HepG2 (cell line): Measurements from ENCODE around the gene HSF4. TPM values are rescaled to one million over a fixed set of nuclear protein-coding genes. Genes with fewer than 3 reads are reported as not detected.

ENCODE experiments used
- BCL6 ChIP-seq: IDR thresholded peaks from 2 replicates; pipeline ENCODE4 v1.6.1; 2016; ENCODE audit warnings: missing genetic modification reagents, missing compliant biosample characterization
- CENPT ChIP-seq: sonication (generic); formaldehyde crosslinking; IDR thresholded peaks from 2 replicates; pipeline ENCODE4 v1.8.0; 2022; ENCODE audit warnings: low read depth, mild to moderate bottlenecking, moderate library complexity, missing genetic modification reagents
- ETV6 ChIP-seq: sonication (generic); formaldehyde crosslinking; conservative IDR thresholded peaks from 2 replicates; pipeline ENCODE4 v1.4.0; 2020; ENCODE audit warnings: missing genetic modification reagents
- GFI1 ChIP-seq: sonication (generic); formaldehyde crosslinking; IDR thresholded peaks from 2 replicates; pipeline ENCODE4 v1.5.0; 2020; ENCODE audit warnings: missing genetic modification reagents, mild to moderate bottlenecking, borderline replicate concordance
- GPN1 ChIP-seq: sonication (generic); formaldehyde crosslinking; IDR thresholded peaks from 2 replicates; pipeline ENCODE4 v1.5.1; 2020; ENCODE audit warnings: missing genetic modification reagents, borderline replicate concordance
- KDM4B ChIP-seq: sonication (generic); formaldehyde crosslinking; IDR thresholded peaks from 2 replicates; pipeline ENCODE4 v1.4.0; 2020; ENCODE audit warnings: missing genetic modification reagents
- KMT2B ChIP-seq: IDR thresholded peaks from 2 replicates; pipeline ENCODE4 v1.6.1; 2016; ENCODE audit warnings: missing genetic modification reagents, missing compliant biosample characterization
- MBNL3 ChIP-seq: fragments of 250-450 bp; sonication (Bioruptor Pico); conservative IDR thresholded peaks from 2 replicates; pipeline ENCODE4 v1.8.0; 2022; ENCODE audit warnings: mild to moderate bottlenecking, inconsistent platforms
- SP1 ChIP-seq, 2 experiments: fragments of 450-650 bp in 1 of 2; sonication (generic) in 1 of 2; formaldehyde crosslinking in 1 of 2; IDR thresholded peaks; 2 replicates each; pipeline versions ENCODE4 v1.4.0 to v1.6.1; 2016 to 2020; ENCODE audit warnings: missing genetic modification reagents in 1 of 2
- SRF ChIP-seq: IDR thresholded peaks from 2 replicates; pipeline ENCODE4 v1.6.1; 2011; ENCODE audit warnings: mild to moderate bottlenecking, low read depth, low read length, moderate library complexity
- SRY ChIP-seq: sonication (generic); formaldehyde crosslinking; IDR thresholded peaks from 2 replicates; pipeline ENCODE4 v1.8.0; 2022; ENCODE audit warnings: mild to moderate bottlenecking, missing genetic modification reagents
- YEATS4 ChIP-seq: sonication (generic); formaldehyde crosslinking; IDR thresholded peaks from 2 replicates; pipeline ENCODE4 v1.4.0; 2020; ENCODE audit warnings: missing genetic modification reagents, borderline replicate concordance
- ZKSCAN1 ChIP-seq: fragments of 150-350 bp; IDR thresholded peaks from 2 replicates; pipeline ENCODE4 v1.6.1; 2014; ENCODE audit warnings: low read length
- ZNF121 ChIP-seq: sonication (generic); formaldehyde crosslinking; IDR thresholded peaks from 2 replicates; pipeline ENCODE4 v1.5.0; 2020; ENCODE audit warnings: mild to moderate bottlenecking, missing genetic modification reagents
- ZNF138 ChIP-seq: sonication (generic); formaldehyde crosslinking; IDR thresholded peaks from 2 replicates; pipeline ENCODE4 v1.5.0; 2020; ENCODE audit warnings: mild to moderate bottlenecking, low read depth, missing genetic modification reagents
- ZNF552 ChIP-seq: sonication (generic); formaldehyde crosslinking; IDR thresholded peaks from 2 replicates; pipeline ENCODE4 v1.9.0; 2022; ENCODE audit warnings: missing genetic modification reagents, mild to moderate bottlenecking, borderline replicate concordance
- polyA plus RNA-seq, 8 experiments: library from polyadenylated mRNA; depleted of rRNA in 3 of 8; stranded (reverse) in 7 of 8; unstranded in 1 of 8; fragments of >200 nt; fragmentation: Illumina TruSeq in 4 of 8; extraction: Trizol in 4 of 8; gene quantifications; 2 replicates each; pipeline versions ENCODE4 v1.2.1 to v1.2.3, GENCODE V29; 2011 to 2016; ENCODE audit warnings: low read depth in 4 of 8, missing spikeins in 1 of 8, mixed read lengths in 1 of 8; ENCODE audit not compliant: insufficient read depth in 1 of 8
- total RNA-seq, 5 experiments: library from RNA; depleted of rRNA; stranded (reverse); fragments of >200 nt; fragmentation: Illumina TruSeq; extraction: Trizol; gene quantifications; 2 replicates each; pipeline ENCODE4 v1.2.3, GENCODE V29; 2016; ENCODE audit warnings: low read depth in 1 of 5
- TF ChIP-seq, protein P1 (sequence below): sonication (generic); formaldehyde crosslinking; IDR thresholded peaks from 2 replicates; pipeline ENCODE4 v1.4.0; 2020; ENCODE audit warnings: missing genetic modification reagents, borderline replicate concordance
- TF ChIP-seq, protein P2 (sequence below): IDR thresholded peaks from 2 replicates; pipeline ENCODE4 v1.4.0; 2020; ENCODE audit warnings: mild to moderate bottlenecking, missing genetic modification reagents
- TF ChIP-seq, protein P3 (sequence below): sonication (generic); formaldehyde crosslinking; IDR thresholded peaks from 2 replicates; pipeline ENCODE4 v1.4.0; 2020; ENCODE audit warnings: missing genetic modification reagents, borderline replicate concordance

HSF4 gene
- total and polyA plus RNA-seq, 2 of the 13 experiments (the other 11 are each of a cell fraction or from before 2014, with no cell fraction given): 3.5 to 16.9 TPM

DNA sequence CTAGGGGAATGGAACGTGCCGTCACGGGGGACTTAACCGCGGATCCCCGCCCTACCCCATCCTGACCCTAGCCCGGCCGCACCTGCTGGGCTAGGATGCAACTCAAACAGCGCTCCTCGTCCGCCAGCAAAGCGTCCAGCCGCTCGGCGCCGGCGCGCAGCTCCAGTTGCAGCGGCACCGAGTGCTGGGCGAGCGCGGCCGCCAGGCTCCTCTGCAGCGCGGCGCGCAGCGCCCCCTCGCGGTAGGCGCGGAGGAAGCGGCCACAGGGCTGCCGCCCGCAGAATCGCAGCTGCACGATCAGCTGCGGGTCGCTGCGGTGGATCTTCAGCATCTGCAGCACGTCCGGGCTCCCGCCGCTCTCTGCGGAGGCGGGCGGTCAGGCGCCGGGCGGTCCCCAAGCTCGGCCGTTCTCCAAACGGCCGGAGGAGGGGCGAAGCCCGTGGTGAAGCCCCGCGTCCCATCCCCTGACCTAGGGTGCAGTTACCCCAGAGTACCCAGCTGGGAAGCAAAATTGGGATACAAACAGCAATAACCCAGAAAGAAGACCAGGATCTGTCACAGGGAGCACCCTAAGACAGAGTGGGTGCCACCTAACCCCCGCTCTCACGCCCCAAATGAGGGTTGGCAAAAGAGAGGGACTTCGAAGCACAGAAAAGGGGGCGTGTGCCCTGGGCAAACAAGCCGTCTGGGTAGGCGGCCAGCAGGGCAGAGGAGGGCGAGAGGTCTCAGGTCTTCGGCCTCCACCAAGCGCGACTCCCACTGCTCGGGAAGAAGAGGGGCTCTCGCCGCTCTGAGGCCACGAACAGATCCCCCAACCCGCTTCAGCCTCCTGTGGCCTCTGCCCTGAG lies 9.0 kb upstream of the HSF4 start (continued):
- TF ChIP-seq, protein P1, sequence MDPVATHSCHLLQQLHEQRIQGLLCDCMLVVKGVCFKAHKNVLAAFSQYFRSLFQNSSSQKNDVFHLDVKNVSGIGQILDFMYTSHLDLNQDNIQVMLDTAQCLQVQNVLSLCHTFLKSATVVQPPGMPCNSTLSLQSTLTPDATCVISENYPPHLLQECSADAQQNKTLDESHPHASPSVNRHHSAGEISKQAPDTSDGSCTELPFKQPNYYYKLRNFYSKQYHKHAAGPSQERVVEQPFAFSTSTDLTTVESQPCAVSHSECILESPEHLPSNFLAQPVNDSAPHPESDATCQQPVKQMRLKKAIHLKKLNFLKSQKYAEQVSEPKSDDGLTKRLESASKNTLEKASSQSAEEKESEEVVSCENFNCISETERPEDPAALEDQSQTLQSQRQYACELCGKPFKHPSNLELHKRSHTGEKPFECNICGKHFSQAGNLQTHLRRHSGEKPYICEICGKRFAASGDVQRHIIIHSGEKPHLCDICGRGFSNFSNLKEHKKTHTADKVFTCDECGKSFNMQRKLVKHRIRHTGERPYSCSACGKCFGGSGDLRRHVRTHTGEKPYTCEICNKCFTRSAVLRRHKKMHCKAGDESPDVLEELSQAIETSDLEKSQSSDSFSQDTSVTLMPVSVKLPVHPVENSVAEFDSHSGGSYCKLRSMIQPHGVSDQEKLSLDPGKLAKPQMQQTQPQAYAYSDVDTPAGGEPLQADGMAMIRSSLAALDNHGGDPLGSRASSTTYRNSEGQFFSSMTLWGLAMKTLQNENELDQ (CRISPR knock-in tag): no peak
- TF ChIP-seq, protein P2, sequence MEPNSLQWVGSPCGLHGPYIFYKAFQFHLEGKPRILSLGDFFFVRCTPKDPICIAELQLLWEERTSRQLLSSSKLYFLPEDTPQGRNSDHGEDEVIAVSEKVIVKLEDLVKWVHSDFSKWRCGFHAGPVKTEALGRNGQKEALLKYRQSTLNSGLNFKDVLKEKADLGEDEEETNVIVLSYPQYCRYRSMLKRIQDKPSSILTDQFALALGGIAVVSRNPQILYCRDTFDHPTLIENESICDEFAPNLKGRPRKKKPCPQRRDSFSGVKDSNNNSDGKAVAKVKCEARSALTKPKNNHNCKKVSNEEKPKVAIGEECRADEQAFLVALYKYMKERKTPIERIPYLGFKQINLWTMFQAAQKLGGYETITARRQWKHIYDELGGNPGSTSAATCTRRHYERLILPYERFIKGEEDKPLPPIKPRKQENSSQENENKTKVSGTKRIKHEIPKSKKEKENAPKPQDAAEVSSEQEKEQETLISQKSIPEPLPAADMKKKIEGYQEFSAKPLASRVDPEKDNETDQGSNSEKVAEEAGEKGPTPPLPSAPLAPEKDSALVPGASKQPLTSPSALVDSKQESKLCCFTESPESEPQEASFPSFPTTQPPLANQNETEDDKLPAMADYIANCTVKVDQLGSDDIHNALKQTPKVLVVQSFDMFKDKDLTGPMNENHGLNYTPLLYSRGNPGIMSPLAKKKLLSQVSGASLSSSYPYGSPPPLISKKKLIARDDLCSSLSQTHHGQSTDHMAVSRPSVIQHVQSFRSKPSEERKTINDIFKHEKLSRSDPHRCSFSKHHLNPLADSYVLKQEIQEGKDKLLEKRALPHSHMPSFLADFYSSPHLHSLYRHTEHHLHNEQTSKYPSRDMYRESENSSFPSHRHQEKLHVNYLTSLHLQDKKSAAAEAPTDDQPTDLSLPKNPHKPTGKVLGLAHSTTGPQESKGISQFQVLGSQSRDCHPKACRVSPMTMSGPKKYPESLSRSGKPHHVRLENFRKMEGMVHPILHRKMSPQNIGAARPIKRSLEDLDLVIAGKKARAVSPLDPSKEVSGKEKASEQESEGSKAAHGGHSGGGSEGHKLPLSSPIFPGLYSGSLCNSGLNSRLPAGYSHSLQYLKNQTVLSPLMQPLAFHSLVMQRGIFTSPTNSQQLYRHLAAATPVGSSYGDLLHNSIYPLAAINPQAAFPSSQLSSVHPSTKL (CRISPR knock-in tag): peak; percentile 38
- no peak for TF ChIP-seq SP1 (IDR thresholded peaks at IDR 0.05)
- TF ChIP-seq SP1 (CRISPR knock-in tag; IDR thresholded peaks at IDR 0.05): no peak
- peak; percentile 39; the same call in 1 of the 2 replicates for TF ChIP-seq YEATS4 (CRISPR knock-in tag)
- TF ChIP-seq ZNF121 (CRISPR knock-in tag): no peak
- no peak for TF ChIP-seq ZNF138
- TF ChIP-seq ETV6 (CRISPR knock-in tag): 0 out of 2 replicates have a peak, but pooled peaks have one; percentile 35
- TF ChIP-seq MBNL3: no peak
- TF ChIP-seq, protein P3, sequence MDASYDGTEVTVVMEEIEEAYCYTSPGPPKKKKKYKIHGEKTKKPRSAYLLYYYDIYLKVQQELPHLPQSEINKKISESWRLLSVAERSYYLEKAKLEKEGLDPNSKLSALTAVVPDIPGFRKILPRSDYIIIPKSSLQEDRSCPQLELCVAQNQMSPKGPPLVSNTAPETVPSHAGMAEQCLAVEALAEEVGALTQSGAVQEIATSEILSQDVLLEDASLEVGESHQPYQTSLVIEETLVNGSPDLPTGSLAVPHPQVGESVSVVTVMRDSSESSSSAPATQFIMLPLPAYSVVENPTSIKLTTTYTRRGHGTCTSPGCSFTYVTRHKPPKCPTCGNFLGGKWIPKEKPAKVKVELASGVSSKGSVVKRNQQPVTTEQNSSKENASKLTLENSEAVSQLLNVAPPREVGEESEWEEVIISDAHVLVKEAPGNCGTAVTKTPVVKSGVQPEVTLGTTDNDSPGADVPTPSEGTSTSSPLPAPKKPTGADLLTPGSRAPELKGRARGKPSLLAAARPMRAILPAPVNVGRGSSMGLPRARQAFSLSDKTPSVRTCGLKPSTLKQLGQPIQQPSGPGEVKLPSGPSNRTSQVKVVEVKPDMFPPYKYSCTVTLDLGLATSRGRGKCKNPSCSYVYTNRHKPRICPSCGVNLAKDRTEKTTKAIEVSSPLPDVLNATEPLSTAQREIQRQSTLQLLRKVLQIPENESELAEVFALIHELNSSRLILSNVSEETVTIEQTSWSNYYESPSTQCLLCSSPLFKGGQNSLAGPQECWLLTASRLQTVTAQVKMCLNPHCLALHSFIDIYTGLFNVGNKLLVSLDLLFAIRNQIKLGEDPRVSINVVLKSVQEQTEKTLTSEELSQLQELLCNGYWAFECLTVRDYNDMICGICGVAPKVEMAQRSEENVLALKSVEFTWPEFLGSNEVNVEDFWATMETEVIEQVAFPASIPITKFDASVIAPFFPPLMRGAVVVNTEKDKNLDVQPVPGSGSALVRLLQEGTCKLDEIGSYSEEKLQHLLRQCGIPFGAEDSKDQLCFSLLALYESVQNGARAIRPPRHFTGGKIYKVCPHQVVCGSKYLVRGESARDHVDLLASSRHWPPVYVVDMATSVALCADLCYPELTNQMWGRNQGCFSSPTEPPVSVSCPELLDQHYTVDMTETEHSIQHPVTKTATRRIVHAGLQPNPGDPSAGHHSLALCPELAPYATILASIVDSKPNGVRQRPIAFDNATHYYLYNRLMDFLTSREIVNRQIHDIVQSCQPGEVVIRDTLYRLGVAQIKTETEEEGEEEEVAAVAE (CRISPR knock-in tag): no peak
- no peak; the same call in 1 of the 2 replicates for TF ChIP-seq BCL6 (CRISPR knock-in tag)
- no peak for TF ChIP-seq KDM4B (CRISPR knock-in tag)
- TF ChIP-seq SRY (CRISPR knock-in tag): no peak
- TF ChIP-seq GFI1: peak; percentile 40; the same call in 1 of the 2 replicates
- no peak; the same call in 1 of the 2 replicates for TF ChIP-seq ZKSCAN1
- TF ChIP-seq KMT2B (CRISPR knock-in tag): no peak
- no peak for TF ChIP-seq GPN1 (CRISPR knock-in tag)
- TF ChIP-seq CENPT (CRISPR knock-in tag): peak; percentile 18; the same call in 1 of the 2 replicates
- no peak for TF ChIP-seq SRF
- TF ChIP-seq ZNF552 (CRISPR knock-in tag): no peak
